HG02943 (cell line): Measurements from ENCODE around the gene USP5.
"Not testable (repeated sequence)": the region's sequence is repeated elsewhere in the genome, so short reads cannot be mapped to it uniquely, and the experiment has no call there.

Experiments used
- ATAC-seq: cut with Tn5 transposase; IDR thresholded peaks from one replicate; pipeline ENCODE4 v1.9.1; 2021; ENCODE audit warnings: mild to moderate bottlenecking, low read depth, moderate library complexity; ENCODE audit not compliant: unreplicated experiment

The USP5 gene

GRCh38 chr12:6883252-6883651 is 31.3 kb downstream of the USP5 start:
- no peak for ATAC-seq

GRCh38 chr12:6883683-6884082 is 31.7 kb downstream of the USP5 start:
- no peak for ATAC-seq

- ATAC-seq: no peak
These were observed 32.6 kb downstream of the USP5 start for GRCh38 chr12:6884539-6884938.

- ATAC-seq: not testable (repeated sequence)
These were observed 34.5 kb downstream of the USP5 start for GRCh38 chr12:6886206-6886999.

GRCh38 chr12:6887460-6887859 is 35.5 kb downstream of the USP5 start:
- ATAC-seq: no peak

GRCh38 chr12:6888360-6888759 is 36.4 kb downstream of the USP5 start:
- no peak for ATAC-seq

GRCh38 chr12:6888794-6889193 is 36.8 kb downstream of the USP5 start:
- ATAC-seq: not testable (repeated sequence)

- not testable (repeated sequence) for ATAC-seq
These were observed 38.0 kb downstream of the USP5 start for GRCh38 chr12:6889775-6890573.

GRCh38 chr12:6890789-6891645 is 39.1 kb downstream of the USP5 start:
- ATAC-seq: peak; percentile 92

GRCh38 chr12:6891646-6892001 is 39.7 kb downstream of the USP5 start:
- no peak for ATAC-seq

- not testable (repeated sequence) for ATAC-seq
These were observed 40.7 kb downstream of the USP5 start for GRCh38 chr12:6892683-6893082.

- ATAC-seq: no peak
These were observed 42.4 kb downstream of the USP5 start for GRCh38 chr12:6894321-6894720.

- no peak for ATAC-seq
These were observed 45.0 kb downstream of the USP5 start for GRCh38 chr12:6896846-6897435.

- ATAC-seq: no peak
These were observed 47.5 kb downstream of the USP5 start for GRCh38 chr12:6899427-6899826.

- no peak for ATAC-seq
These were observed 48.0 kb downstream of the USP5 start for GRCh38 chr12:6899837-6900519.

GRCh38 chr12:6902448-6902847 is 50.5 kb downstream of the USP5 start:
- no peak for ATAC-seq

GRCh38 chr12:6903722-6904121 is 51.8 kb downstream of the USP5 start:
- ATAC-seq: no peak

- peak; percentile 81 for ATAC-seq
These were observed 52.6 kb downstream of the USP5 start, which contains the start of gene LRRC23 for GRCh38 chr12:6904280-6905276. Gene LRRC23 (plus strand): TSS chr12:6904822. CDS start chr12:6905634, 812 bp downstream.
